NCI-H510A treated with DMSO at 0.1 percent for 48 hours (cell line): ENCODE data around the gene TNFRSF25.
"Not testable (repeated sequence)": the region's sequence is repeated elsewhere in the genome, so short reads cannot be mapped to it uniquely, and the experiment has no call there.

Experiments
- DNase-seq: peaks from one replicate; lab custom pipeline; 2025; lab: John Stamatoyannopoulos, UW

The TNFRSF25 gene

DNA sequence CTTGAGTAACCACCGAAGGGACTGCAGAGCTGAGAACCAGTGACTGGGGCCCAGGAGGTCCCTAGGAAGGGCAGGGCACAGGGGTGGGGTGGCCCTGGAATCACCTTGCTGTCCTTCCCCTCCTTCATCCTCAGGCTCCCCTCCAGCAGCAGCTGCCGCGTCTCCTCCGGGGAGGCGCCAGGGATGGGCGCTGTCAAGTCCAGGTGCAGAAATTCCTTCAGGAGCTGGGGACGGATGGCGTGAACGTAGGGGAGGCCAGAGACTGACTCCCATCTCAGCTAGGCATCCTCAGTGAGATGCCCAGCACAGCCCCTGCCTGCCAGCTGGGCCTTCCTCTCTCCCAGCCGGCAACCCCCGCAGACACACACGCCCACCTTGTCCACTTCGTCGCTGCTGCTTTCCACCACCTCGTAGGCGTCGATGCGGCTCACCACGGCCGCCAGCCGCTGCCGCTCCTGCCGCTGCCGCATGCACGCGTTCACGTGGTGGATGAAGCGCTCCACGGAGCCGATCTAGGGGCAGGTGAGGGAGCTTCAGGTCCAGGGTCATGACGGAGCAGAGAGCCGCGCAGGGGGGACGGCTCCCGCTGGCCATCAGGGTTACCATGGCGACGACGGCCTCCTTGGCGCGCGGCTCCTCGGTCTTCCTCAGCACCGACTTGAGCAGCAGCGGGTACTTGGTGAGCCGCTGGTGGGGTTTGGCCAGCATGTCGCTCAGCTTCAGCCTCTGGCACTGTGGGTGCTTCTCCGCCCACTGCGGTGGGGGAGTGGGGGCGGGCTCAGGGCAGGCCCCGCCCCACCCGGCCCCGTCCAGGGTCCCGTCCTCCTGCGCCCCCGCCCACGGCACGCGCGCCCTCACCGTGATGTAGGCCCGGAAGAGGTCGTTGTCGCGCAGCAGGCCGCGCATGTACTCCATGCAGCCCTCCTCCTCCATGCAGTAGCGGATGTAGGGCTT is 4.4 kb upstream of the TNFRSF25 start:
- no peak for DNase-seq

DNA sequence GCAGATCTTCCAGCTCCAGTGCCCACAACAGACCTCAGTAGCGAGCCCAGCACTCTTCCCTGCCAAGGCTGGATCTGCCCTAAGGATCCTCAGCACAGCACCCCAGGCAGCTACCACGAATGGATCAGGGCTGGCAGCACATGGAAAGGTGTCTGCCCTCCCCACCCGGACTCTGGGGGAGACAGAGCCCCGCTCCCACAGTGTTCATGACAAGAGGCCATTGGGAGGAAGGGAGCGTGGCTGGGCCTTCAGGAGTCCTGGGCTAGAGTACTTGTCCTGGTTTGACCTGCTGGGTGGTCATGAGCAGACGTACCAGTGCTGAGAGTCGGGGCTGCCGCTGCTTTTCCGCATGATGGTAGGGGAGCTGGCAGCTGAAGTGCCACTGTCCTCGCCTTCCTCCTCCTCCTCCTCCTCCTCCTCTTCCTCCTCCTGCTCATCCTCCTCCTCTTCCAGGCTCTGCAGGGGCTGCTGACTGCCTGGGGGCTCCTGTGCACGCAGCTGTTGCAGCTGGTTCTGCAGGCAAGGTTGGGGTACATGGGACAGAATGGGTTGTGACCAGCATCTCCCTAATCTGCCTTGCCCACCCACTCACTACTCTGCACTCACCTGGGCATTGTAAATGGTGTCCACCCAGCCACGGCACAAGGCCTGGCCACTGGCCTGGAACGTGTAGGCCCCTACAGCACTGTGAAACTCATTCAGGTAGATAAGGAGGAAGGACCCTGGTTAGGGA is 2.9 kb upstream of the TNFRSF25 start:
- DNase-seq = no peak

DNA sequence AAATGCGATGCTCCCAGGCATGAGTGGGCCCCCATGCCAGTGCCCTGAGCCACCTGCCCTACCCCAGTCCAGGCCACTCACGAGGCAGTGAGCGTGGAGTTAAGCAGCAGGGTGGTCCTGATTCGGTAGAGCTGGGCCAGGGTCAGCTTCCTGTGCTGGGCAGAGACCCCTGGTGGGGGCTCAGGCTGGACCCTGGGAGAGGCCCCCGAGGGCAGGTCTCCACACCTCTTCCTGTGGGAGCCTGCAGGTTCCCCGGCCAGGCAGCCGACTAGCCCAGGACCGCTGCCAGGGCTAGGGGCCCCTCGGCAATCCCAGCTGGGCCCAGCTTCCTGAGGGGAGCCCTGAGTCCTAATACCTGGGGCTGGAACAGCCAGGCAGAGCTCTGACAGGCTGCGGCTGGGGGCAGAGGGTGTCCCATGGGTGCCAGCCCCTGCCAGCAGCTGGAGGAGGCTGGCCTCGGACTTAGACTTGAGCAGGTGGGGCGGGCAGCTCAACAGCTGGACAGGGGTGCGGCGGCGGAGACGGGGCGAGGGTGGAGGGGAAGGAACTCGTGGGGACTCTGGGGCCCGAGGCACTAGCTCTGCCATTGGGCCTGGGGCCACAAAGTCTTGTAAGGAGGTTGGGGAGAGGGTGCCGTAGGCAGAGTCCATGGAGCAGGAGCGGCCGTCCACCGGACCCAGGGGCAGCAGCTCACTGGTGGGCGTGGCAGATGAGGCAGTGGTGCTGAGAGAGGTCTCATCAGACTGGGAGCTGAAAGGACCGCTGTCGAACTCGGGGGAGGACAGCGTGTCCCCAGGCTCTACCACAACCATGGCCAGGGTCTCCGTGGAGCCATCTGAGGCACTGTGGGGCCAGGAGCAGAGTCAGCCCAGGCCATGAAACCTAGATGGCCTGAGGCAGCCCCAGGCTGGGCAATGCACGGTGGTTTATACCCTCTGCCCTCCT is 2.0 kb upstream of the TNFRSF25 start:
- no peak for DNase-seq

DNA sequence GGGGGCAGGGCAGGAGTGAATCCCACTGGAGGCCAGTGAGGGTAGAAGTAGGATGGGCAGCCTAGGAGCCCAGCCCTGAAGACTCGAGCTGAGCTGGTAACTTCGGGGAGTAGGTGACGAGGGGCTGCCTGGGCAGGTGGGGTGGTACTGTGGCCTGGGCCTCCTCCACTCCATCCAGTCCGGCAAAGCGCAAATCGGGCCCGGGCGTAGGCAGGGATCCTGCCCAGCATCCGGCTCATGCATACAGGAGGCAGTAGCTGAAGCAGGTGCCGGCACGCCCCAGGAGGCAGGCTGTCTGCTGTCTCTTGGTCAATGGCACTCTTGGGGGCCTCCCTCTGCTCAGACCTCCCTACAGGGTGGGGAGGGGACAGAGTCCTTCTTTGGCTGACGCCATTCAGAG is 1.3 kb upstream of the TNFRSF25 start:
- no peak for DNase-seq

DNA sequence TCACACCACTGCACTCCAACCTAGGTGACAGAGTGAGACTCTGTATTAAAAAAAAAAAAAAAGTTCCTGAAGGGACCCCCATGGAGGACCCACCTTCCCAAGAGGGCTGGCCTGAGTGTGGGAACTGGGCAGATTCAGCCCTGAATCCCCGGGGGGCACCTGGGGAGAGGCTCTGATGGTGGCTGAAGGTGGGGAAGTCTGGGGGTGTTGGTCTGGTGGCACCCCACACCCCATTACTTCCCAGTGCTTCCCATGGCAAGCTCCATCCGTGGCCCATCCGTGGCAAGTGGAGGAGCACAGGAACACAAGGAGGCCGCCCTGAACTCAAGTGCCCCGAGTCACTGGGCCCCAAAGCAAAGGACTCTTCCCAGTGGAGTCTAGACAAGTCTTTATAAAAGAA is 778 bp upstream of the TNFRSF25 start:
- no peak for DNase-seq

DNA sequence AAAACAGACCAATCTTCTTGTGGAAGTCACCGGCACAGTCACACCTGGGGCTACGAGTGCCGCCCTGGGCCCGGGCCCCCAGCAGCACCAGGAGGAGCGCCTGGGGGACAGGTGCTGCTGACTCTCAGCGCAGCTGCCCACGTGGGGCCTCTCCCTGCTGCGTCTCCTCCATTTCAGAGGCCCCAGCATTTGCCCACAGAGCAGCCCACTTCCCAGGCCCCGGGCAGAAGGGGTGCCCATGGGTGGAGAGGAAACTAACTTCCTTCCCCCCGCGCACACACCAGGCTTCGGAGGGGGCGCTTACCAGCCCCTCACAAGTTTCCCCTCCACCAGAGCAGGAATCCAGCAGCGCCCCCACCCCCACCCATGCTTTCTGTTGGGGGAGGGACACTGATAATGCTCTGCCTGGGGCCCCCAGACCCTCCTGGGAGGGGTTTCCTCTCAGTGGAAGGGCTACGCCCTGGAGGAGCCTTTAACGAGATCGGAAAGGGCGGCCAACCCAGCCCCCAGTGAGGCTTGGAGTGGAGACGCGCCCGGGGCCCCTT is 440 bp downstream of the TNFRSF25 start:
- peak; percentile 74 for DNase-seq

DNA sequence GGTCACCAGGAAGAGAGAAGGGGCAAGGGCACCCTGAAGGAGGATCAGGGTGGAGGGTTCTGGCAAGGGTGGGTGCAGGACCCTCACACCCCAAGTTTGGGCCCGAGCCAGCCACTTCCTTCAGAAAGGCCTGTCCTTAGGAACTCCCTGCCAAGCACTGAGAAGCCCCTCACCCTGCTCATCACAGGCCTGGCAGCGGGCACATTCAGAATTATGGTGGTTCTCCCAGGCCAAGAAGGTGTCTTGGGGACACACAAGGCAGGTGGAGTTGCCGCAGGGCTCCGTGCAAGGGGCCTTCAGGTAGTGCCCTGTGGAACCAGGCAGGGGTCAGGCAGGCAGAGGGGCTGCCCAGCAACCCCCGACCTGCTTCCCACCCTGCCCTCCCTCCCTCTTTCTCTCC is 1.1 kb downstream of the TNFRSF25 start:
- no peak for DNase-seq

DNA sequence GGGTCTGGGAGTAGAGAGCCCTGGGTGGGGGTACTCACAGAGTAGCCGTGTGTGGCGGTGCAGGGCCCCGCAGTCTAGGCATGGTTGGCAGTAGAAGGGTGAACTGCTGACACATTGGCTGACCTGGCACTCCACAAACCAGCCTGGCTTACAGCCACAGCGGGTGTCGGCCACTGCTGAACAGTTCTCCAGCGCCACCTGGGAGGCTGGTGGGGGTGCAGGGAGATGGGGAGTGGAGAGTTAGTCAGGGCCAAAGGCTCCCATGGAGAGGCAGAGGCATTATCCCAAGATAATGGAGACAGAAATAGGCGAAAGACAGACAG is 1.5 kb downstream of the TNFRSF25 start:
- peak; percentile 90 for DNase-seq

DNA sequence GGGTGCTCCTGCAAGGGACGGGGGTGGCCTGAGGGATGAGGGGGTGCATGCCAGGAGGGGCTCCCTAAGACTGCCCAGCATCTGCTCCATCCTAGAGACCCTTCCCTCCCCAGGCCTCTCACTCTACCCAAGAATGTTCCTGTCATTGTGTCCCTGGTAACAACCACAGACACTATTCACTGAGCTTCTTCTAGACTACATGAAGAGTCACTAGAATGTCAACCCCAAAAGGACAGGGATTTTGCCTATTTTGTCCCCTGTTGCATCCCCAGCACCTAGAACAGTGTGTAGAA is 2.9 kb downstream of the TNFRSF25 start:
- no peak for DNase-seq

DNA sequence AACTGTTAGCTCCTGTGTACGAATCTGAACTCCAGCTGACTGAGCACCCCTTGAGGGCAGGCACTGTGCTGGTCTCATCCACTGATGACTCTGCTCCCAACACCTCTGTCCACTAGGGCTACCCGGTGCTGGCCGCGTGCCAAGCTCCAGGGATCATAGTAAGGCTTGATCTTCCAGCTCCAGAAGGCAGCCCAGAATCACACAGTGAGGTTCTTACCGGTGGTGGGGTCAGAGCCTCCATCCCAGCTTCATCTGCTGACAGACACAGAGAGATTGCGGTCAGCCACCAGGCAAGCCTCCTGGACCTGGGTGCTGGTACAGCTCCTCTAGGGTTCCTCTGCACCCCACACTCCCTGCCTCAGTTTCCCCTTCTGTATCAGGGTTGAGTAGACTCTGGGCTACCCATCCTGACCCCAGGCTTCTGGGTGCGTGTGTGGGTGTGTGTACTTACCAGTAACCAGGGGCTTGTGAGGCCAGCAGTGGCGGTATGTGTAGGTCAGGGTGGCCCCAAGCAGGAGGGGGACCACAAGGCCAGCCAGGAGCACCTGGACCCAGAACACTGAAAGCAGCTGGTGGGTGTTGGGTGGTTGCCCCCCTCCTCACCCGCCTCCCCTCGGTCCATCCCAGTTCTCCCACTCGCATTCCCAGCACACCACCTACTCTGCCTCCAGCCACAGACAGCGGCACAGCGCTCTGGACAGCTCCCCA is 3.4 kb downstream of the TNFRSF25 start:
- DNase-seq = no peak

DNA sequence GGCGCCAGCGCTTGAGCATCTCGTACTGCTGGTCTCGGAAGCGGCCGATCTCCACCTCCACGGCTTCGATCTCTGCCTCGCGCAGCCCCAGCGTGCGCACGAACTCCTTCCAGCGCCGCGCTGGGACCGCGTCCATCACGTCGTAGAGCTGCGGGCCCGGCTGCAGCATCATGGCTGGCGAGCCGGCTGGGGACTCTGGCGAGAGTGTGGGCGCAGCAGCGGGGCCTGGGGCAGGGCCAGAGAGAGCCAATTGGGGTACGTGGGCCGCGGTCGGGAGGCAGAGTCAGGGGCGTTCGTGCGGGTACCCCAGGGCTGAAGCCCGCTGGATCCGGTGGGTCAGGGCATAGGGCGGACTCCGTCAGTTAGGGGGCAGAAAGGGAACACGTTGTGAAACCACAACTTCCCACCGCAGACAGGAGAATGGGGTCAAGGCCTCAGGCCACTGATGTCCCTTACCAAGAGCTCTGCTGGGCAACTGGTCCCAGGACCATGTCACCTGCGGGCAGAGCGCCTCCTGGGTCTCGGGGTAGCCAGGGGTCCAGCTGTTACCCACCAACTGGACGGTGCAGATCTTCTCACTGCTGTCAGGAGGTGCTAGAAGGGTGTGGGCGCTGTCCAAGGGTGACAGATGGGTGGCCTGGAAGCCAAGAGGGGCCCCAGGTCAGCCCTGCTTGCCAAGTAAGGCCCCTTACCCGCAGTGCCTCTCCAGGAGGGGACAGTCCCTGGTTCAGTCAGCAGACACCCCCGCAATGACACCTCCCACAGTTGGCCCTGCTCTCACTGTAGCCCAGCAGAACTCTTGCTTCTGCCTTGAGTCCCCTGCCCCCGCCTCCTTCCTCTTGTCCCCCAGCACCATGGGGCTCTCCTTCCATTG is 4.2 kb downstream of the TNFRSF25 start:
- DNase-seq = no peak

DNA sequence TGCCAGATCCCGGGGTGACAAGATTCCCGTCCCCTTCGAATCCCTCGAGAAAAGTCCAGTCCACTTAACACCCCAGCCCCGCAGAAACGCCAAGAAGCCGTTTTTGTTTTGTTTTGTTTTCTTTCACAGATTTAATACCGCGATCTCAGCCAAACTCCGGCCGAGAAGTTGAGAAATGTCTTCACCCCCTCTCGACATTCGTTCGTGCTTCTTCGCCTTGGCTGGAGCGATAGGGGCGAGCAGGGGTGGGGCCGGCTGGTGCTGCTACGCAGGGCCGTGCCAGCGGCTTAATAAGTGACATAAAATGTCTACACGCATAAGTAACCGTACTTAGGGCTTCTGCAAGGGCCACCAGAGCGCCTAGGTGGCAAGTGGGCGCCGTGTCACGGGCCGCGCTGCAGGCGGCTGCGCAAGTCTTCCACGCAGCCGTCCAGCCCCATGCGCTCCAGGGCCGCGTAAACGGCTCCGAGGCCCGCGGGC is 4.9 kb downstream of the TNFRSF25 start:
- no peak for DNase-seq

DNA sequence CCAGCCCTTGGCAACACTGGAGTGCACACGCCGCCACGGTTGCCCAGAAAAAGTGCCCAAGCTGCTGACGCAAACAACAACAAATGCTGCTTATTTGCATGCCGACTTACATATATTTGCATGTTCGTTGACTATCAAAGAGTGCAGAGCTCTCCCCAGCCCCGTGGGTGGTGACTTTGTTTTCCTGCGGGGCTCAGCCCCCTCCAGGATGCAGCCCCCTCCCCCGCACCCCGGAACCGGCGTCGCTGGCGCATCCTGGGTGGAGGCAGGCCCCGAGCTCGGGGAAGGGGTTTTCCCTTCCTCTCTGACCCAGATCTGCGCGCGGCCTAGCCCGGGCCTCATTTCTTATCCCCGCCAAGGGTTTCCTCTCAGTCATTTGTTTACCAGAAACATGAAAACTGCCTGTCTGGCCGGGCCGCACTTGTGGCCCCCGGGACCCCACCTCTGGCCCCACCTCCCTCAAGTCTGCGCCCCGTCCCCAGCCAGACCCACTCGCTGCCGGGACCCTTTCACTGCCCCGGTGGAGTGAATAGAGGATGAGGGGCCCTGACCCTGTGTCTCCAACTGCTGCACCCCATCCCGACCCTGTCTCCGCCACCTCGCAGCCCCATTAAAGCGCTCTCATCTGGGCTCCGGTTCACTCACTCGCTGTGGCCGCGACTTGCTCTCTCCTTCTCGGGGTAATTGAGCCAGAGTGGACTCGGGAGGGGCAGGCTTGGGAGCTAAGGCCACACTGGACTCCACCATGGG is 5.5 kb downstream of the TNFRSF25 start:
- no peak for DNase-seq

DNA sequence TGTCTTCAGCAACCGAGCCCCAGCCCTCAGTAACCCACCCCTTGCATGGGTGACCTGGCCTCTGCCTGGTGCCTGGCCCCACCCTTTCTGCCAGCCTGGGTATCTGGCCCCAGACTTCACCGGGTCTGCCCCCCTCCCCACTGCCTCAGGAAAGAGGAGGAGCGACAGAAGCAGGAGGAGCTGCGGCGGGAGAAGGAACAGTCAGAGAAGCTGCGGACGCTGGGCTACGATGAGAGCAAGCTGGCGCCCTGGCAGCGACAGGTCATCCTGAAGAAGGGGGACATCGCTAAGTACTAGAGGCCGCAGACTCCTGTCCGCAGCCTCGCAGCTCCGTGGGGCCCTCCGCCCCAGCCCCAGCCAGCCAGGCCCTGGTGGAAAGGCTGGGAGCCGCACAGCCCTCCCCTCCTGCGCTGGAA is 6.1 kb downstream of the TNFRSF25 start:
- DNase-seq = peak; percentile 25

DNA sequence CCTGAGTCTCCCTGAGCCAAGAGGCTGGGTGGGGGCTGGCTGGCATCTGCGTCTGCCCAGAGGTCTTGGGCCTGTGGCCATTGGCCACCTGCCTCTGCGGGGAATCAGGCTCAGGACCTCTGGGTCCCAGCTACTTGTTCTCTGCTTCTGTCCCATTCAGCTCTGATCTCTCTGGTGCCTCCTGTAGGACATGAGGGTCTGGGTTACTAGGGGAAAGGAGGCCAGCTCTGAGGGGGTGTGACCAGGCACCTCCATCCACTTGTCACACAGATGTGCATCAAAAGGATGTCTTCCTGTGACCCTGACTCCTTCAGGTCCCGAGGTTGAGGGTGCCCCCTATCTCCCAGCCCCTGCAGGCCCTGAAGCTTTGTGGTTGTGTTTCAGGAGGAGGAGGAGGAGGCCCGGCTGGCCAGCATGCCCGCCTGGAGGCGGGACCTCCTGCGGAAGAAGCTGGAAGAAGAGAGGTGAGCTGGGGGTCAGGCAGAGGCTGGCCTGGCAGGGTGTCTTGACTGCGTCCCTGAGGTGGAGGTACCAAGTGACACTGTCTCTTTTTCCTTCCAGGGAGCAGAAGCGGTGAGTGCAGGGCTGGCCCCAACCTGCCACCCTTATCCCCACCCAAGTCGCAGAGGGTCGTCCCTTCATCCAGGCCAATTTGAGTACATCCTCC is 9.0 kb downstream of the TNFRSF25 start:
- DNase-seq = no peak

DNA sequence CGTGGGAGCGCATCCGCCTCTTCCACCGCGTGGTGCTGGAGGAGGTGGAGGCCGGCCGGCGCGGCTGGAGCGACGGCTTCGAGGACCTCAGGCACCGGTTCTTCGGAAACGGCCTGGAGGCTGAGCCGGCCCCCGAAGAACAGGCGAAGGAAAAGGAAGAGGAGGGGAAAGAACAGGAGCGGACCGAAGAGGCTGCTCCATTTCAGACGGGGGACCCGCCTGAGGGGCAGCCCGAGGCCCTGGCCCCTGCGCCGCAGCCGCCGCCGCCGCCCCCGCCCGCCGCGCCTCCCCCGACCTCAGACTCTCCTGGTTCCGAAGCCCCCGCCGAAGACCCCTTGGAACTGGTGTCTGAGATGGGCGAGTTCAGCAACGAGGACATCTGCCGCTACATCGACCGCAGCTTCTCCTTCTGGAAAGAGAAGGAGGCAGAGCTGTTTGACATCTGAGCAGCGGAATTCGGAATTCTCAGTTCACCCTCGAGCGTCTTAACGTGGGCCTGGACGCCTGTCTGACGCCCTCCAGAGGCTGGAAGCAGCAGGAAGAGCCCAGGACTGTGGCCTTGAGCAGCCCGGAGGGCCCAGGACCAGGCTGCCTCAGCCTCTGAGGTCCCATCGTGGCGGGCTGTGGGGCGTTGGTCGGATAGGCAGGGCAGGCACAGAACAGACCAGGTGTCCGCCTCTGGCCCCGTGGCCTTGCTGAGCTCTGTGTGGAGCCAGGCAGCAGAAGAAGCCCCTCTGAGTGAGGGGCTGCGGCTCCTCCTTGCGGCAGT is 10.0 kb downstream of the TNFRSF25 start:
- not testable (repeated sequence) for DNase-seq

DNA sequence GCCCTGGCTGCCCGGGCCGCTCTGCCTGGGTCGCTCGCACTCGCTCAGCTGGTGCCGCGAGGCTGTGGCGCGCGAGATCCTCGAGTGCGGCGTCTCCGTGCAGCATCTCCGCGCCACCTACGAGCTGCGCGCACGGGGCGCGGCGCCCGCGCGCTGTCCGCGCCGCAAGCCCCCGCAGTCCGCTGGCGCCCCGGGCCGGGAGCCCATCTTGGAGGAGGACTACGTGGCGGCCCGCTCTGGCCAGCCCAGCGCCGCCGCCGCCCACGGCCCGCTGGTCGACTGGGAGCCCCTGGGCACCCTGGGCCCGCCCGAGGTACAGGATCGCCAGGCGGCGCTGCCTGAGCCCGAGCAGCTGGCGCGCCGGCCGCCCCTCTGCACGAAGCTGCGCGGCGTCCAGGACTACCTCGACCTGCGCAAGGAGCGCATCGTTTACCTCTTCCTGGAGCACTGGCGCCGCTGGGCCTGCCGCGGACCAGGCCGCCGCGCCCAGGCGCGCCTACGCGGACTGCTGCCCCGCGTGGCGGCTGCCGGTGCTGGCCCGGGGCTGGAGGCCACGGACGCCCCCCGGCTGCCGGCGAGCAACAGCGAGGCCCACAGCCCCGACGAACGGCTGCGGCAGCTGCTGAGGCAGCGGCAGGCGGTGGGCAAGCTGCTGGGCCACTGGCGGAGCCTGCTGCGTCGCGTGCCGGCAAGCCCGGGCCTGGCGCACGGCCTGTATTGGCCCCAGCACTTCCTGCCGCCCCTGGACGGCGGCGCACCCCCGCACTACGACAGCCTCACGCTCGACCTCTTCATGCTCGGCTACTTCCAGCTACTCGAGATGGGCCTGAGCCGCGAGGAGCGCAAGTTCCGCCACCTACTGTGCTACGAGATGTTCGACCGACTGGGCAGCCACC is 10.9 kb downstream of the TNFRSF25 start:
- no peak for DNase-seq
